ENCODE measurements around the gene TSSK2. TPM values are rescaled to one million over a fixed set of nuclear protein-coding genes. Genes with fewer than 3 reads are reported as not detected.

Gene TSSK2
- total RNA-seq, 4 donors from 2014 or later, result 0.19 to 0.33 (median 0.25) TPM; not detected in 1

GRCh38 chr22:19108807-19109197 is 22.3 kb upstream of the TSSK2 start:
- Histone ChIP-seq H3K27ac (peak overlapping the region; percentile 78 to 90 (median 82)), H3K9me3 (no peaks in the 10 kb centered on the region), H3K36me3 (no peaks in the 10 kb centered on the region), H3K4me3 (no peak overlapping the region), H3K4me1 (peaks cover 71 to 83% of the 10 kb centered on the region in 2 donors), H3K27me3 (no peaks in the 10 kb centered on the region)
- intact Hi-C loops (cut with DNase I; ENCODE audit: low total_unique reads) (loop anchor here (1.0 to 5.0 kb wide), 3 partner anchors 12 to 183 kb away; partner anchors contain the start of genes CLTCL1 and ESS2), in situ Hi-C loops (cut with MboI; ENCODE audit: low sequenced_read_pairs in 4 of 4) (no loop called here)
- ATAC-seq, result no peak
- TF ChIP-seq POLR2A (IDR thresholded peaks at IDR 0.05) (no peak), CTCF (IDR thresholded peaks at IDR 0.05 in 4 of 5, conservative IDR thresholded peaks at IDR 0.05 in 1 of 5) (no peak)
- DNase-seq, result no peak

- Histone ChIP-seq H3K4me1 (peaks cover 64 to 81% of the 10 kb centered on the region in 2 donors), H3K27ac (peak overlapping the region; percentile 78 to 90 (median 82)), H3K27me3 (no peaks in the 10 kb centered on the region), H3K36me3 (no peaks in the 10 kb centered on the region), H3K9me3 (no peaks in the 10 kb centered on the region), H3K4me3 (peak overlapping the region in 2 of 4 donors; percentile 27 to 29)
- intact Hi-C loops (cut with DNase I; ENCODE audit: low total_unique reads) (loop anchor here (1.0 to 5.0 kb wide), 3 partner anchors 12 to 183 kb away; partner anchors contain the start of genes CLTCL1 and ESS2), in situ Hi-C loops (cut with MboI; ENCODE audit: low sequenced_read_pairs in 4 of 4) (no loop called here)
- TF ChIP-seq POLR2A (IDR thresholded peaks at IDR 0.05) (no peak), CTCF (IDR thresholded peaks at IDR 0.05 in 4 of 5, conservative IDR thresholded peaks at IDR 0.05 in 1 of 5) (no peak)
- DNase-seq (peak; percentile 65 to 74), ATAC-seq (peak; percentile 93 to 95)
Measured at GRCh38 chr22:19109198-19110063, 21.7 kb upstream of the TSSK2 start.

GRCh38 chr22:19110064-19110458 is 21.0 kb upstream of the TSSK2 start:
- no peaks in the 10 kb centered on the region for H3K36me3 ChIP-seq
- TF ChIP-seq CTCF (IDR thresholded peaks at IDR 0.05 in 4 of 5, conservative IDR thresholded peaks at IDR 0.05 in 1 of 5), result no peak
- TF ChIP-seq POLR2A (IDR thresholded peaks at IDR 0.05), result no peak
- DNase-seq, result peak in 1 of 2 donors; percentile 8
- no peak for ATAC-seq
- H3K27me3 ChIP-seq, result no peaks in the 10 kb centered on the region
- H3K4me3 ChIP-seq, result peak overlapping the region in 2 of 4 donors; percentile 27 to 29
- in situ Hi-C loops (cut with MboI; ENCODE audit: low sequenced_read_pairs in 4 of 4) (no loop called here), intact Hi-C loops (cut with DNase I; ENCODE audit: low total_unique reads) (no loop called here)
- peaks cover 63 to 80% of the 10 kb centered on the region in 2 donors for H3K4me1 ChIP-seq
- H3K27ac ChIP-seq, result peak overlapping the region; percentile 78 to 90 (median 82)
- H3K9me3 ChIP-seq, result no peaks in the 10 kb centered on the region

GRCh38 chr22:19110646-19111045 is 20.5 kb upstream of the TSSK2 start:
- H3K4me1 ChIP-seq, result peaks cover 63 to 80% of the 10 kb centered on the region in 2 donors
- intact Hi-C loops (cut with DNase I; ENCODE audit: low total_unique reads) (no loop called here), in situ Hi-C loops (cut with MboI; ENCODE audit: low sequenced_read_pairs in 4 of 4) (no loop called here)
- DNase-seq (no peak), ATAC-seq (no peak)
- H3K9me3 ChIP-seq, result no peaks in the 10 kb centered on the region
- H3K27ac ChIP-seq, result peak overlapping the region; percentile 78 to 90 (median 82)
- TF ChIP-seq POLR2A (IDR thresholded peaks at IDR 0.05), result no peak
- TF ChIP-seq CTCF (IDR thresholded peaks at IDR 0.05 in 4 of 5, conservative IDR thresholded peaks at IDR 0.05 in 1 of 5), result no peak
- no peaks in the 10 kb centered on the region for H3K36me3 ChIP-seq
- H3K27me3 ChIP-seq, result no peaks in the 10 kb centered on the region
- no peak overlapping the region for H3K4me3 ChIP-seq

All from gastrocnemius medialis (tissue), 4 donors.